ENCODE data around the gene BBS2.

The BBS2 gene

GRCh38 chr16:56450275-56450985, 69.4 kb downstream of the BBS2 start:
- H3K4me3 ChIP-seq (ENCODE audit: low read depth in 1 of 2, low read length in 2 of 2), result peak overlapping the region; percentile 98 to 99
- peaks cover 20 to 30% of the 10 kb centered on the region in 2 donors for H3K36me3 ChIP-seq (ENCODE audit: control insufficient read depth in 1 of 2, insufficient read depth in 2 of 2, low read length in 2 of 2)
- peaks cover 18 to 30% of the 10 kb centered on the region in 2 donors for H3K4me1 ChIP-seq (ENCODE audit: control insufficient read depth in 1 of 2, insufficient read depth in 2 of 2, low read length in 2 of 2)
- no peaks in the 10 kb centered on the region for H3K27me3 ChIP-seq (ENCODE audit: low read depth, low read length)
- no peaks in the 10 kb centered on the region for H3K9me3 ChIP-seq (ENCODE audit: control insufficient read depth in 1 of 2, low read length in 2 of 2)
- H3K27ac ChIP-seq (ENCODE audit: low read length), result peak overlapping the region; percentile 70

- Histone ChIP-seq H3K27me3 (ENCODE audit: low read depth, low read length) (no peaks in the 10 kb centered on the region), H3K9me3 (ENCODE audit: control insufficient read depth in 1 of 2, low read length in 2 of 2) (no peaks in the 10 kb centered on the region), H3K36me3 (ENCODE audit: control insufficient read depth in 1 of 2, insufficient read depth in 2 of 2, low read length in 2 of 2) (peaks cover 19 to 20% of the 10 kb centered on the region in 2 donors), H3K4me1 (ENCODE audit: control insufficient read depth in 1 of 2, insufficient read depth in 2 of 2, low read length in 2 of 2) (peaks cover 18 to 26% of the 10 kb centered on the region in 2 donors), H3K4me3 (ENCODE audit: low read depth in 1 of 2, low read length in 2 of 2) (no peak overlapping the region), H3K27ac (ENCODE audit: low read length) (no peak overlapping the region)
These were observed 71.8 kb downstream of the BBS2 start for GRCh38 chr16:56448005-56448404.

GRCh38 chr16:56447286-56447685, 72.5 kb downstream of the BBS2 start:
- Histone ChIP-seq H3K27me3 (ENCODE audit: low read depth, low read length) (no peaks in the 10 kb centered on the region), H3K4me3 (ENCODE audit: low read depth in 1 of 2, low read length in 2 of 2) (no peak overlapping the region), H3K9me3 (ENCODE audit: control insufficient read depth in 1 of 2, low read length in 2 of 2) (no peaks in the 10 kb centered on the region), H3K4me1 (ENCODE audit: control insufficient read depth in 1 of 2, insufficient read depth in 2 of 2, low read length in 2 of 2) (peaks cover 14 to 18% of the 10 kb centered on the region in 2 donors), H3K36me3 (ENCODE audit: control insufficient read depth in 1 of 2, insufficient read depth in 2 of 2, low read length in 2 of 2) (peaks cover 23 to 25% of the 10 kb centered on the region in 2 donors), H3K27ac (ENCODE audit: low read length) (no peak overlapping the region)

GRCh38 chr16:56438038-56438437, 81.8 kb downstream of the BBS2 start:
- Histone ChIP-seq H3K27me3 (ENCODE audit: low read depth, low read length) (no peaks in the 10 kb centered on the region), H3K4me1 (ENCODE audit: control insufficient read depth in 1 of 2, insufficient read depth in 2 of 2, low read length in 2 of 2) (no peaks in the 10 kb centered on the region), H3K27ac (ENCODE audit: low read length) (no peak overlapping the region), H3K4me3 (ENCODE audit: low read depth in 1 of 2, low read length in 2 of 2) (no peak overlapping the region), H3K9me3 (ENCODE audit: control insufficient read depth in 1 of 2, low read length in 2 of 2) (no peaks in the 10 kb centered on the region), H3K36me3 (ENCODE audit: control insufficient read depth in 1 of 2, insufficient read depth in 2 of 2, low read length in 2 of 2) (peaks cover 45 to 49% of the 10 kb centered on the region in 2 donors)

- H3K36me3 ChIP-seq (ENCODE audit: control insufficient read depth in 1 of 2, insufficient read depth in 2 of 2, low read length in 2 of 2), result peaks cover 45 to 48% of the 10 kb centered on the region in 2 donors
- no peaks in the 10 kb centered on the region for H3K9me3 ChIP-seq (ENCODE audit: control insufficient read depth in 1 of 2, low read length in 2 of 2)
- H3K27ac ChIP-seq (ENCODE audit: low read length), result no peak overlapping the region
- no peak overlapping the region for H3K4me3 ChIP-seq (ENCODE audit: low read depth in 1 of 2, low read length in 2 of 2)
- no peaks in the 10 kb centered on the region for H3K4me1 ChIP-seq (ENCODE audit: control insufficient read depth in 1 of 2, insufficient read depth in 2 of 2, low read length in 2 of 2)
- no peaks in the 10 kb centered on the region for H3K27me3 ChIP-seq (ENCODE audit: low read depth, low read length)
These were observed 83.6 kb downstream of the BBS2 start for GRCh38 chr16:56436258-56436657.
